ENCODE data around the gene ZNF845.
"Not testable (repeated sequence)": the region's sequence is repeated elsewhere in the genome, so short reads cannot be mapped to it uniquely, and the experiment has no call there.

Gene ZNF845

DNA sequence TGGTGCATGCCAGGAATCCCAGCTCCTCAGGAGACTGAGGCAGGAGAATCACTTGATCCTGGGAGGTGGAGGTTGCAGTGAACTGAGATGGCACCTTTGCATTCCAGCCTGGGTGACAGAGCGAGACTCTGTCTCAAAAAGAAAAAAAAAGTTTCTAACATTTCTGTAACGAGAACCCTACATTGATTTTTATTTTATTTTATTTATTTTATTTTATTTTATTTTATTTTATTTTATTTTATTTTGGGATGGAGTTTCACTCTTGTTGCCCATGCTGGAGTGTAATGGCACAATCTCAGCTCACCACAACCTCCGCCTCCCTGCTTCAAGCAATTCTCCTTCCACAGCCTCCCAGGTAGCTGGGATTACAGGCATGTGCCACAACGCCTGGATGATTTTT is 10.9 kb downstream of the ZNF845 start:
- not testable (repeated sequence) for H3K4me1 ChIP-seq (ENCODE audit: control insufficient read depth, insufficient read depth, low read length); H3K9ac ChIP-seq (ENCODE audit: low read depth, low read length); H3K4me3 ChIP-seq (ENCODE audit: low read depth, low read length); H3K27me3 ChIP-seq (ENCODE audit: control insufficient read depth, insufficient read depth, low read length); H3K9me3 ChIP-seq (ENCODE audit: control insufficient read depth, insufficient read depth, low read length)
- H3K36me3 ChIP-seq (ENCODE audit: control insufficient read depth, insufficient read depth, low read length) = peaks cover 15% of the 10 kb centered on the region

DNA sequence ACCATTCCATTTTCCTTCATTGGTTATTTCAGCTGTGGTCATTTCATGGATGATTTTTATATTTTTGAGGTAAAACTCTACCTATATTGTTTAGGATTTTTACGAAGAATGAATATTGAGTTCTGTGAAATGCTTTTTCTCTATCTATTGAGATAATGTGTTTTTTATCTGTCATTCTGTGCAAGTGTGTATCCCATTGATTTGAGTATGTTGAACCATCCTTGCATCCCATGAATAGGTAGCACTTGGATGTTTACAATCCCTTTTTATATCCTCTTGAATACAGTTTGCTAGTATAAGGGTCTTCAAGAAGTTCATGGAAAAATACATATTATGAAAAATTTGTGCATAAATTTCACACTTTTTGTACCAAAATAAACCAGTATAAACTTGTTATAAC is 22.2 kb downstream of the ZNF845 start:
- Histone ChIP-seq H3K27me3 (ENCODE audit: control insufficient read depth, insufficient read depth, low read length) (no peaks in the 10 kb centered on the region), H3K36me3 (ENCODE audit: control insufficient read depth, insufficient read depth, low read length) (peaks cover 19% of the 10 kb centered on the region)

DNA sequence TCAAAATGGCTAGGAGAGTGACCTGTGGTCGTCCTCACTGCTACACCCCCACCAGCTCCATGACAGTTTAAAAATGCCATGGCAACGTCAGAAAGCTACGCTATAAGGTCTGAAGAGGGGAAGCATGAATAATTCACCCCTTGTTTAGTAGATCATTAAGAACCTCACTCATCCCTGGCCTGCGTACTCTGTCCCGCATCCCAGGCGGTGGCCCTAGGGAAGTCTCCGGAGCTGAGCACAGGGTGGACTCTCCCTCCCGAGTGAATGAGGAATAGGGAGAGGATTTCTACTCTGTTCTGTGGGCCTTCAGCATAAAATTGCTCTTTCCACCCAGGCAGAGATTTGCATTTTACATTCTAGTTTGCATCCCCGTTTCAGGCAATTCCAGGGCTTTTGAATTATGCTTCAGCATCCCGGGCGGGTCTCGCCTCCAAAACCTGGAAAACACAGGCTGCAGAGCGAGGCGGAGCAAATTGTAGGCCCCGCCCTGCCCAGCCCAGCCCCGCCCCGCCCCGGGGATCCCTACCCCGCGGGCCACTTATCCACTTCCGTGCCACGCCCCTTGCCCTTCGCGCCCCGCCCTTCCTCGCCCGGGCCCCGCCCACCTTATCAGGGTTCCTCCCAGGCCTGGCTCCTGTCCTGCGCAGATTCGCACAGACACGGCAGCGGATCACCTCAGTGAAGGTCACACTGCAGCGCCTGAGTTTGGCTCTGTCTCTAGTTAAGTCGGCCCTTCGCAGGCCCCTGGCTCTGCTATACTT is 24.5 kb downstream of the ZNF845 start:
- peaks cover 13% of the 10 kb centered on the region for H3K9me3 ChIP-seq (ENCODE audit: control insufficient read depth, insufficient read depth, low read length)
- no peaks in the 10 kb centered on the region for H3K4me1 ChIP-seq (ENCODE audit: control insufficient read depth, insufficient read depth, low read length)

More for the DNA sequence above, 22.2 kb downstream of the ZNF845 start:
- peaks cover 27% of the 10 kb centered on the region for H3K9me3 ChIP-seq (ENCODE audit: control insufficient read depth, insufficient read depth, low read length)
- no peak overlapping the region for H3K4me3 ChIP-seq (ENCODE audit: low read depth, low read length)
- H3K9ac ChIP-seq (ENCODE audit: low read depth, low read length) = no peak overlapping the region
- no peaks in the 10 kb centered on the region for H3K4me1 ChIP-seq (ENCODE audit: control insufficient read depth, insufficient read depth, low read length)

DNA sequence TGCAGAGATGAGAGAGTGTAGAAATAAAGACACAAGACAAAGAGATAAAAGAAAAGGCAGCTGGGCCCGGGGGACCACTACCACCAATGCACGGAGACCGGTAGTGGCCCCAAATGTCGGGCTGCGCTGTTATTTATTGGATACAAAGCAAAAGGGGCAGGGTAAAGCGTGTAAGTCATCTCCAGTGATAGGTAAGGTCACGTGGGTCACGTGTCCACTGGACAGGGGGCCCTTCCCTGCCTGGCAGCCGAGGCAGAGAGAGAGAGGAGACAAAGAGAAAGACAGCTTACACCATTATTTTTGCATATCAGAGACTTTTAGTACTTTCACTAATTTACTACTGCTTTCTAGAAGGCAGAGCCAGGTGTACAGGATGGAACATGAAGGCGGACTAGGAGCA is 26.5 kb downstream of the ZNF845 start:
- not testable (repeated sequence) for H3K9me3 ChIP-seq (ENCODE audit: control insufficient read depth, insufficient read depth, low read length)

More for the DNA sequence above, 24.5 kb downstream of the ZNF845 start:
- Histone ChIP-seq H3K4me3 (ENCODE audit: low read depth, low read length) (no peak overlapping the region), H3K36me3 (ENCODE audit: control insufficient read depth, insufficient read depth, low read length) (no peaks in the 10 kb centered on the region), H3K9ac (ENCODE audit: low read depth, low read length) (no peak overlapping the region), H3K27me3 (ENCODE audit: control insufficient read depth, insufficient read depth, low read length) (peaks cover 2% of the 10 kb centered on the region)

DNA sequence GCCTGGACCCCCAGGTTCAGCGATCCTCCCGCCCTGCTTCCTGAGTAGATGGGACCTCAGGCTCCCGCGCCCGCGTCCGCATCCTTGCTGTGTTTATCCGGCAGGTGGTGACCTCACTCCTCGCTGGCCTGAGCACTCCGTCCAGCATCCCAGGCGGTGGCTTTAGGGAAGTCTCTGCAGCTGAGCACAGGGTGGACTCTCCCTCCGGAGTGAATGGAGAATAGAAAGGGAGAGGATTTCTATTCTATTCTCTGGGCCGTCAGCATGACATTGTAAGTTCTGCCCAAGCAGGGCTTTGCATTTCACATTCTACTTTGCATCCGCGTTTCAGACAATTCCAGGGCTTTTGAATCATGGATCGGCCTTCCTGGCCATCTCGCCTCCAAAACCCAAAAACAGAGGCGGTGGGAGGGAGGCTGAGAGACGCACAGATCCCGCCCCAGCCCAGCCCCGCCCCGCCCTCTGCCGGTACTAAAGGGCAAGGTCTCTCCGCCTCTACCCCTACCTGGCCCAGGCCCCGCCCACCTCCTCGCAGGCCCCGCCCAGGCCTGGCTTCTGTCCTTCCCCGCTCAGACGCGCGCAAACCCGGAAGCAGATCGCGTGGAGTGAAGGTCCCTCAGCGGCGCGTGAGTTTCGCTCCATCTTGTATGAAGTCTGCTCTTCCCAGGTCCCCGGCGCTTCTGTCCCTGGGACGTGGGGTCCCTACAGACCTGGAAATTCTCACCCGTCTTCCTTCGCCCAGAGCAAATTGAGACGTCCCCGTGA is 31.8 kb downstream of the ZNF845 start, which contains the start of gene ZNF525:
TSS of gene ZNF525 (plus strand) at position 572 of the 765 bp plus-strand sequence. CDS start 6,577 bp downstream, outside the sequence.
- peaks cover 4% of the 10 kb centered on the region for H3K27me3 ChIP-seq (ENCODE audit: control insufficient read depth, insufficient read depth, low read length)
- H3K4me1 ChIP-seq (ENCODE audit: control insufficient read depth, insufficient read depth, low read length) = peaks cover 3% of the 10 kb centered on the region
- no peaks in the 10 kb centered on the region for H3K9me3 ChIP-seq (ENCODE audit: control insufficient read depth, insufficient read depth, low read length)
- H3K36me3 ChIP-seq (ENCODE audit: control insufficient read depth, insufficient read depth, low read length) = no peaks in the 10 kb centered on the region
- peak within 1 kb of the TSS; percentile 73 for H3K9ac ChIP-seq (ENCODE audit: low read depth, low read length)
- peak within 1 kb of the TSS; percentile 90 for H3K4me3 ChIP-seq (ENCODE audit: low read depth, low read length)

More for the DNA sequence above, 26.5 kb downstream of the ZNF845 start:
- not testable (repeated sequence) for H3K9ac ChIP-seq (ENCODE audit: low read depth, low read length); H3K4me1 ChIP-seq (ENCODE audit: control insufficient read depth, insufficient read depth, low read length); H3K36me3 ChIP-seq (ENCODE audit: control insufficient read depth, insufficient read depth, low read length); H3K27me3 ChIP-seq (ENCODE audit: control insufficient read depth, insufficient read depth, low read length); H3K4me3 ChIP-seq (ENCODE audit: low read depth, low read length)

DNA sequence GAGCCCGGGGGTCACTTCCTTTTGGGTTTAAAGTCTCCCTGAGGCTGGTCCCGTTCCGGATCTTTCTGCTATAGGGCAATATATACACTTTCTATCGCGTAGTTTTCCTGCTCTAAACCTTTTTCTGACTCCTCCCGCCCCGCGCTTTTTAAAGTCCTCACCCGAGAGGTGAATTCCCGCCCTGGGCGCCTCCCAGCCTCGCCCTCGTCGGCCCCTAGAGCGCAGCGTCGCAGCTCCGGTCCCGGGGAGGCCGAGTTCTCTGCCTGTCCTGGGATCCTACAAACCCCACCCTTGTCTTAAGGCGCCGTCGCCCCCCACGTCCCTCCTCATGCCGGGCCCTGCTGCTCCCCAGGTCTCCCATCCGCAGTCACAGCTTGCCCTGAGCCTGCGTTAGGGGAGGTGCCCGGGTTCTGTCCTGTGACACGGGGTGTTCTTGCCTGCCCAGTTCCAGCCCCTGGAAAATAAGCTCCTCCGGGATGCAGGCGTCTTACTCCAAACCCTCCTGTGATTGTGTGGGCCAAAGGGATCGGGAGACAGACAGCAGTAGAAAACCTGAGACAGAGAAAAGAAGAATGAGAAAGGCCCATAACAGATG is 32.4 kb downstream of the ZNF845 start:
- H3K36me3 ChIP-seq (ENCODE audit: control insufficient read depth, insufficient read depth, low read length) = no peaks in the 10 kb centered on the region
- no peaks in the 10 kb centered on the region for H3K9me3 ChIP-seq (ENCODE audit: control insufficient read depth, insufficient read depth, low read length)
- peaks cover 3% of the 10 kb centered on the region for H3K4me1 ChIP-seq (ENCODE audit: control insufficient read depth, insufficient read depth, low read length)
- H3K27me3 ChIP-seq (ENCODE audit: control insufficient read depth, insufficient read depth, low read length) = peaks cover 4% of the 10 kb centered on the region
- H3K4me3 ChIP-seq (ENCODE audit: low read depth, low read length) = peak overlapping the region; percentile 90
- peak overlapping the region; percentile 73 for H3K9ac ChIP-seq (ENCODE audit: low read depth, low read length)

DNA sequence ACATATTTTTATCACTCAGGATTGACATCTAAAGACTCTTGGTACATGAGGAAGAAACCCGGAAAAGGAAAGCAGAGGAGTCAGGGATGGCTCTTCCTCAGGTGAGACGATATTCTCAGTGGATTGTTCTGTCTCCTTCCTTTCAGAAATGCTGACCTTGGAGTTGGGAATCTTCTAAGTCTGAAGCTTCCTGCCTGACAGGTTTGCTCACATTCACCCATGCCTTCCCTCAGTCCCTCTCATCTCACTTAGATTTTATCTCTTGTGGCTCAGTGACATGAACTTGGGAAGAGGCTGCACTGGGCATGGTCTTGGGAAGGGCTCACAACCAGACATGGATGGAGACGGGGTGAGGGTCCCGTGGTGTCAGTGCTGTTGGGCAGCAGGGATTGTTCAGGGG is 38.6 kb downstream of the ZNF845 start:
- H3K36me3 ChIP-seq (ENCODE audit: control insufficient read depth, insufficient read depth, low read length) = peaks cover 5% of the 10 kb centered on the region
- H3K4me1 ChIP-seq (ENCODE audit: control insufficient read depth, insufficient read depth, low read length) = peaks cover 3% of the 10 kb centered on the region

DNA sequence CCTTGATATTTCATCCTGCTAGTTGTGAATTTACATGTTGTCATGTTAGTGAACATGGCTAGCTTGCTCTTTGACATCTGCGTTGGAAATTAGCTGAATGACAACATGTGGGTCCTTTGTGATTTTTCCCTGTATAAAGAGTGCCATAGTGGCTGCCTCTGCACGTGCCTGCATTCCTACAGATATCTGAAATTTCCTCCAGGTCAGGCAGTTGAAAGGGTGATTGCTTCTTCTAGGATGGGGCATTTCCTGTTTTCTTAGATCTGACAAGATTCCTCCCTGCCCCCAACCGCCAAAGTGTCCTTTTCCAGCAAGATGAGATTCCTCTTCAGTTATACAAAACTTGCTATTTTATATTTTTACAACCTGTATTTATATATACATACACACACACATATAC is 40.7 kb downstream of the ZNF845 start:
- H3K27me3 ChIP-seq (ENCODE audit: control insufficient read depth, insufficient read depth, low read length) = no peaks in the 10 kb centered on the region
- peaks cover 14% of the 10 kb centered on the region for H3K36me3 ChIP-seq (ENCODE audit: control insufficient read depth, insufficient read depth, low read length)
- H3K4me3 ChIP-seq (ENCODE audit: low read depth, low read length) = no peak overlapping the region
- H3K9ac ChIP-seq (ENCODE audit: low read depth, low read length) = no peak overlapping the region
- H3K4me1 ChIP-seq (ENCODE audit: control insufficient read depth, insufficient read depth, low read length) = no peaks in the 10 kb centered on the region
- H3K9me3 ChIP-seq (ENCODE audit: control insufficient read depth, insufficient read depth, low read length) = no peaks in the 10 kb centered on the region

More for the DNA sequence above, 38.6 kb downstream of the ZNF845 start:
- H3K4me3 ChIP-seq (ENCODE audit: low read depth, low read length) = no peak overlapping the region
- no peaks in the 10 kb centered on the region for H3K9me3 ChIP-seq (ENCODE audit: control insufficient read depth, insufficient read depth, low read length)
- H3K9ac ChIP-seq (ENCODE audit: low read depth, low read length) = no peak overlapping the region
- no peaks in the 10 kb centered on the region for H3K27me3 ChIP-seq (ENCODE audit: control insufficient read depth, insufficient read depth, low read length)

DNA sequence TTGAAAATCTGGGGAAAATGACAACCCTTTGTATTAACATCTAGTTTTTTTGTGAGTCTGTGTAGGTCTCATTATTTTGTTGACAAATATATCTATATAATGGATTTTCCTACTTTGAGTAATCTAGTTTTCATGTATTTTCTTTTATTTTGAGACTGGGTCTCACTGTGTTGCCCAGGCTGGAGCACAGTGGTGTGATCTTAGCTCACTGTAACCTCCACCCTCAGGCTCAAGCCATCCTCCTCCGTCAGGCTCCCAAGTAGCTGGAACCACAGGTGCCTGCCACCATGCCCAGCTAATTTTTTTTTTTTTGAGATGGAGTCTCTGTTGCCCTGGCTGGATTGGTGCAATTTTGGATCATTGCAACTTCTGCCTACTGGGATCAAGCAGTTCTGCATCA is 41.2 kb downstream of the ZNF845 start:
- Histone ChIP-seq H3K36me3 (ENCODE audit: control insufficient read depth, insufficient read depth, low read length) (peaks cover 14% of the 10 kb centered on the region), H3K4me1 (ENCODE audit: control insufficient read depth, insufficient read depth, low read length) (no peaks in the 10 kb centered on the region), H3K9ac (ENCODE audit: low read depth, low read length) (no peak overlapping the region), H3K9me3 (ENCODE audit: control insufficient read depth, insufficient read depth, low read length) (no peaks in the 10 kb centered on the region), H3K4me3 (ENCODE audit: low read depth, low read length) (no peak overlapping the region), H3K27me3 (ENCODE audit: control insufficient read depth, insufficient read depth, low read length) (no peaks in the 10 kb centered on the region)

DNA sequence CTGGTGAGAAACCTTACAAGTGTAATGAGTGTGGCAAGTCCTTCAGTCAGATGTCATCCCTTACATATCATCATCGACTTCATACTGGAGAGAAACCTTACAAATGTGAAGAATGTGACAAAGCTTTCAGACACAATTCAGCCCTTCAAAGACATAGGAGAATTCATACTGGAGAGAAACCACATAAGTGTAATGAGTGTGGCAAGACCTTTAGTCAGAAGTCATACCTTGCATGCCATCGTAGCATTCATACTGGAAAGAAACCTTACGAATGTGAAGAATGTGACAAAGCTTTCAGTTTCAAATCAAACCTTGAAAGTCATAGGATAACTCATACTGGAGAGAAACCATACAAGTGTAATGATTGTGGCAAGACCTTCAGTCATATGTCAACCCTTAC is 47.8 kb downstream of the ZNF845 start:
- no peaks in the 10 kb centered on the region for H3K4me1 ChIP-seq (ENCODE audit: control insufficient read depth, insufficient read depth, low read length)
- no peak overlapping the region for H3K9ac ChIP-seq (ENCODE audit: low read depth, low read length)
- peaks cover 35% of the 10 kb centered on the region for H3K36me3 ChIP-seq (ENCODE audit: control insufficient read depth, insufficient read depth, low read length)
- no peak overlapping the region for H3K4me3 ChIP-seq (ENCODE audit: low read depth, low read length)
- no peaks in the 10 kb centered on the region for H3K27me3 ChIP-seq (ENCODE audit: control insufficient read depth, insufficient read depth, low read length)
- peaks cover 7% of the 10 kb centered on the region for H3K9me3 ChIP-seq (ENCODE audit: control insufficient read depth, insufficient read depth, low read length)

DNA sequence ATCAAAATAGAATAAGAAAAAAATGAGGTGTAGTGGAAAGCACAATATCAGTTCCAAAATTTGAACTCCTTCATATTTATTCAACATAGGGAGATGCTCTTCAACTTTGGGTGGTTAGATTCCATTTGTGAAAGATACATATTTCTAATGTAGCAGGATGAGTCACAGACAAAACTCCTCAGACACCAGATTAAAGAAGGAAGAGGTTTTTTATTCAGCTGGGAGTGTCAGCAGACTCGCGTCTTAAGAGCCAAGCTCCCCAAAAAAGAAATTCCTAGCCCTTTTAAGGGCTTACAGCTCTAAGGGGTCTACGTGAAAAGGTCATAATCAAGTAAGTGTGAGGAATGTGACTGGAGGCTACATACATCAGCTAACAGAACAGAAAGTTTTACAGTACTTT is 54.6 kb downstream of the ZNF845 start:
- H3K9ac ChIP-seq (ENCODE audit: low read depth, low read length) = no peak overlapping the region
- no peaks in the 10 kb centered on the region for H3K9me3 ChIP-seq (ENCODE audit: control insufficient read depth, insufficient read depth, low read length)
- H3K4me1 ChIP-seq (ENCODE audit: control insufficient read depth, insufficient read depth, low read length) = peaks cover 2% of the 10 kb centered on the region
- peaks cover 9% of the 10 kb centered on the region for H3K36me3 ChIP-seq (ENCODE audit: control insufficient read depth, insufficient read depth, low read length)
- no peaks in the 10 kb centered on the region for H3K27me3 ChIP-seq (ENCODE audit: control insufficient read depth, insufficient read depth, low read length)
- no peak overlapping the region for H3K4me3 ChIP-seq (ENCODE audit: low read depth, low read length)

Data from iPS-15b (cell line).